PC-3 (cell line): Measurements from ENCODE around the gene FBRS. TPM values are rescaled to one million over a fixed set of nuclear protein-coding genes. Genes with fewer than 3 reads are reported as not detected.
A peak's percentile ranks its signal among the peaks of the same experiment; 100 is the strongest.

Source experiments
- ATAC-seq: fragments of 200-7000 bp; cut with Tn5 transposase; 2 replicates; pipeline ENCODE4 v1.9.1; 2020; ENCODE audit warnings: mild to moderate bottlenecking, moderate library complexity
- BruUV-seq: library from RNA; stranded (reverse); fragments of 400-500 nt; replicated peaks from 2 replicates; lab custom pipeline; 2021; lab: Mats Ljungman, UMichigan
- CTCF ChIA-PET: fragments of 300-600 bp; sonication (Branson Sonifier 250); formaldehyde crosslinking; loops from one replicate; lab custom pipeline; 2022; ENCODE audit warnings: antibody characterized with exemption; lab: Charles Lee
- POLR2A ChIA-PET: fragments of 300-600 bp; sonication (Branson Sonifier 250); formaldehyde crosslinking; loops from one replicate; lab custom pipeline; 2022; ENCODE audit warnings: antibody characterized with exemption; ENCODE audit not compliant: unreplicated experiment; lab: Charles Lee
- DNase-seq: peaks from one replicate; pipeline ENCODE4 v3.0.0-alpha.2; 2015
- H2AFZ ChIP-seq: fragments of 300-600 bp; sonication (generic); 2 replicates; pipeline ENCODE4 v1.6.0; 2016; ENCODE audit warnings: antibody characterized with exemption, low read length
- H3F3A ChIP-seq: fragments of 300-600 bp; sonication (generic); one replicate; pipeline ENCODE4 v1.6.0; 2017; ENCODE audit warnings: antibody characterized with exemption, low read length, control low read depth, mild to moderate bottlenecking; ENCODE audit not compliant: unreplicated experiment
- H3K27ac ChIP-seq: fragments of 300-600 bp; sonication (generic); 2 replicates; pipeline ENCODE4 v1.5.1; 2016; ENCODE audit warnings: mild to moderate bottlenecking, low read length
- H3K27me3 ChIP-seq: fragments of 300-600 bp; sonication (generic); 2 replicates; pipeline ENCODE4 v1.6.1; 2016; ENCODE audit warnings: low read length, mixed read lengths
- H3K36me3 ChIP-seq: fragments of 300-600 bp; sonication (generic); 2 replicates; pipeline ENCODE4 v1.6.1; 2016; ENCODE audit warnings: low read depth, mixed run types, low read length, mixed read lengths
- H3K4me1 ChIP-seq: fragments of 300-600 bp; sonication (generic); 2 replicates; pipeline ENCODE4 v1.5.1; 2016; ENCODE audit warnings: low read length; ENCODE audit not compliant: insufficient read depth
- H3K4me2 ChIP-seq: fragments of 300-600 bp; sonication (generic); 2 replicates; pipeline ENCODE4 v1.6.0; 2016; ENCODE audit warnings: low read length
- H3K4me3 ChIP-seq: fragments of 300-600 bp; sonication (generic); 2 replicates; pipeline ENCODE4 v1.5.1; 2016; ENCODE audit warnings: mild to moderate bottlenecking, low read length, mixed read lengths
- H3K79me2 ChIP-seq: fragments of 300-600 bp; sonication (generic); 2 replicates; pipeline ENCODE4 v1.6.1; 2017; ENCODE audit warnings: low read length, mixed read lengths
- H3K9ac ChIP-seq: fragments of 300-600 bp; sonication (generic); 2 replicates; pipeline ENCODE4 v1.6.0; 2016; ENCODE audit warnings: mild to moderate bottlenecking, low read length
- H3K9me2 ChIP-seq: fragments of 300-600 bp; sonication (generic); replicated peaks from 2 replicates; pipeline ENCODE4 v1.6.1; 2016; ENCODE audit warnings: mixed run types, low read length, mixed read lengths
- H3K9me3 ChIP-seq: fragments of 300-600 bp; sonication (generic); 2 replicates; pipeline ENCODE4 v1.6.1; 2016; ENCODE audit warnings: low read length, mixed read lengths
- H4K20me1 ChIP-seq: fragments of 300-600 bp; sonication (generic); 2 replicates; pipeline ENCODE4 v1.6.1; 2016; ENCODE audit warnings: low read length, mixed read lengths
- EZH2 ChIP-seq: fragments of 300-600 bp; sonication (generic); IDR thresholded peaks from one replicate; pipeline ENCODE4 v1.6.1; 2017; ENCODE audit warnings: antibody characterized with exemption, mild to moderate bottlenecking, low read length; ENCODE audit not compliant: unreplicated experiment
- EZH2phosphoT487 ChIP-seq: fragments of 300-600 bp; sonication (generic); IDR thresholded peaks from 2 replicates; pipeline ENCODE4 v1.6.1; 2018; ENCODE audit warnings: mild to moderate bottlenecking, antibody characterized with exemption, low read length, borderline replicate concordance
- intact Hi-C: fragments of 100-400 bp; cut with micrococcal nuclease; formaldehyde crosslinking; loops from 2 replicates; pipeline ENCODE4 v1.9.0; 2023
- total RNA-seq: library from RNA; depleted of rRNA; stranded (reverse); fragments of >200 nt; gene quantifications from 2 replicates; pipeline ENCODE4 v1.2.3, GENCODE V29; 2014
- TF ChIP-seq, protein P1 (sequence below): fragments of 300-600 bp; sonication (generic); conservative IDR thresholded peaks from 2 replicates; pipeline ENCODE4 v1.5.1; 2017; ENCODE audit warnings: antibody characterized with exemption, low read depth, mild to moderate bottlenecking, low read length

Gene FBRS
- total RNA-seq, 1 experiment from 2014 or later, result 22.2 TPM

DNA sequence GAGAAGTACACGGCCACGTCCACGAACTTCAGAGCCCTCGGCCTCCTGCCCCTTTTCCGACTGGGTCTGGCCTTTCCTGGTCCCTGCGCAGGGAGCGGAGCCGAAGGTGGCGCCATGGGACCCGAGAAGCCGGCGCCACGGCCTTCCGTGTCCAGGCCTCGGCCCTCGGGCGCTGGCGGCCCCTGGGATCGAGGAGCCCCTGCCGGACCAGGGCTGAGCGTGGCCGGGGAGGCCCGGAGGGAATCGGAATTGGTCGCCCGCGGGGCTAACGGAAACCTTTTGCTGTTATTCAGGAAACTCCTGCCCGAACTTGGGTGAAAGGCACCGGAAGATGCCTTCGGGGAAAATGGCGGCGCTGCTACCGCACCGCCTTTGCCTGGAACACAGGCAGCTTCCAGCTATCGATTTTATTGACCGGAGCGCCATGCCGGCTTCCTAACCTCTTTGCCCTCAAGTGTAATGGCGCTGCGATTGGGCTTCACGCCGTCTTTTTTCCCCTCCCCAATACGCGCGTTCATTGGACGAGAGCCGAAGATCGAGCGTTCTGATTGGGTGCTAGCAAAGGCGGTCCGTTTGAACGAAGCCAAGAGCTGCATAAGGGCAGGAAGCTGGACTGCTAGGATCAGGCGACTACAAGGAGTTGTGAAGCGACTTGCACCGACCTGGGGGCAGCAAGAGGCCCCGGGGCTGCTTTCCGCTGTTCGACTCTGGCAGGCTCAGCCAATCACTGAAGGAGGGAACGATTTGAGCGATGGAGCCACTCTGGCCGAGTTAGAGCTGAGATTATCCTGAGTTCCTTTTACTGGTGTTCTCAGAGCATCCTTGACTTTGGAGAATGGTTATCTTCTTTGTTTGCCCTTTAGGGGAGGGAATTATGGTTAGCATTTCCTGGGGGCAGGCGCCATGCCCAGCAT, 48.0 kb upstream of the FBRS start, which contains the start of gene ZNF689:
ZNF689 (minus strand) TSS at position 464 of the 914 bp plus-strand sequence; CDS start at position 116, 348 bp downstream.
- ATAC-seq (peak; percentile 80), DNase-seq (peak; percentile 95)
- Histone ChIP-seq H3K9ac (peak within 1 kb of the TSS; percentile 99), H3K9me2 (no peaks in the 10 kb centered on the region), H4K20me1 (no peaks in the 10 kb centered on the region), H3K36me3 (no peaks in the 10 kb centered on the region), H3F3A (no peaks in the 10 kb centered on the region), H3K4me1 (peaks cover 3% of the 10 kb centered on the region; the same call in 1 of the 2 replicates), H3K27me3 (no peaks in the 10 kb centered on the region), H3K27ac (peak within 1 kb of the TSS; percentile 68), H3K9me3 (no peaks in the 10 kb centered on the region), H2AFZ (peak within 1 kb of the TSS; percentile 97), H3K79me2 (peaks cover 18% of the 10 kb centered on the region), H3K4me3 (peak within 1 kb of the TSS; percentile 93), H3K4me2 (peak within 1 kb of the TSS; percentile 98)
- ChIA-PET CTCF (interaction anchor here (0.5 to 0.6 kb wide), 2 partner anchors 20 to 76 kb away, joined by 5 to 7 read pairs; no protein-coding TSS in a partner anchor), POLR2A (interaction anchor here (0.6 to 1.0 kb wide), 3 partner anchors 52 to 430 kb away, joined by 3 to 11 read pairs (median 7); no protein-coding TSS in a partner anchor)
- intact Hi-C loops, result loop anchor here (2.0 kb wide), 1 partner anchor 19 kb away; no protein-coding TSS in a partner anchor
- BruUV-seq, result TSS peak; percentile 57
- no peak for TF ChIP-seq EZH2
- TF ChIP-seq EZH2phosphoT487, result no peak
- TF ChIP-seq, protein P1, sequence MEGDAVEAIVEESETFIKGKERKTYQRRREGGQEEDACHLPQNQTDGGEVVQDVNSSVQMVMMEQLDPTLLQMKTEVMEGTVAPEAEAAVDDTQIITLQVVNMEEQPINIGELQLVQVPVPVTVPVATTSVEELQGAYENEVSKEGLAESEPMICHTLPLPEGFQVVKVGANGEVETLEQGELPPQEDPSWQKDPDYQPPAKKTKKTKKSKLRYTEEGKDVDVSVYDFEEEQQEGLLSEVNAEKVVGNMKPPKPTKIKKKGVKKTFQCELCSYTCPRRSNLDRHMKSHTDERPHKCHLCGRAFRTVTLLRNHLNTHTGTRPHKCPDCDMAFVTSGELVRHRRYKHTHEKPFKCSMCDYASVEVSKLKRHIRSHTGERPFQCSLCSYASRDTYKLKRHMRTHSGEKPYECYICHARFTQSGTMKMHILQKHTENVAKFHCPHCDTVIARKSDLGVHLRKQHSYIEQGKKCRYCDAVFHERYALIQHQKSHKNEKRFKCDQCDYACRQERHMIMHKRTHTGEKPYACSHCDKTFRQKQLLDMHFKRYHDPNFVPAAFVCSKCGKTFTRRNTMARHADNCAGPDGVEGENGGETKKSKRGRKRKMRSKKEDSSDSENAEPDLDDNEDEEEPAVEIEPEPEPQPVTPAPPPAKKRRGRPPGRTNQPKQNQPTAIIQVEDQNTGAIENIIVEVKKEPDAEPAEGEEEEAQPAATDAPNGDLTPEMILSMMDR, result 0 out of 2 replicates have a peak, but pooled peaks have one; percentile 9

DNA sequence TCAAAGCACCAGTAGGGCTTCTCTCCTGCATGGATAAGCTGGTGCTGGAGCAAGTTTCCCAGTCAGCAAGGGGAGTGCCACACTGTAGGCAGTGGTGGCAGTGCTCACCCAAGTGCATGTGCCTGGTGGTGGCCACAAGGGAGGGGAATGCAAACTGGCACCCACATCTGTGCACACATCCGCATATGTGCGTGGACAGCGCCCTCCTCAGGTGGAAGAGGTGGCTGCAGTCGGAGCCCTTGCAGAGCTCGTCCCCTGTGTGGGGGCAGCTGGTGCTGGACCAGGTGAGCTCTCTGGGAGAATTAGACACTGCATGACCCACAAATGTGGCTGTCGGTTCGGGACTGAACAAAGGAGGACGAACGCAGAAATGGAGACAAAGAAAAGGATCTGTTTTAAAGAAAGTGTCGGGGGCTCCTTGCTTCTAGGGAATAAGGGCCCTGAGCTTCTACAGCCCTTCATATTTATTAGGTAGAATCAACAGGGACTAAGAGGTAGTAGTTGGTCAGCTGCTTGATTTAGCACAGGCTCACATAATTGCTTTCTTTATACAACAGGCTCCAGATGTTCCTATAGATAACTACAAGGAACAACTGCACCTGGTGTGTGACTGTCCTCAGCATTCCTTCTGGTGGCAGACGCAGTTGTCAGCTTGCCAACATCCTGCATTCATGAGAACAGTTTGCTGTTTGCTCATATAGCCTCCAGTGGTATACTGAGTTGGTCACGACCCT, 42.7 kb upstream of the FBRS start:
- Histone ChIP-seq H3K79me2 (no peaks in the 10 kb centered on the region), H3K4me3 (no peak overlapping the region), H4K20me1 (no peaks in the 10 kb centered on the region), H3K9ac (no peak overlapping the region), H3K4me1 (no peaks in the 10 kb centered on the region), H3F3A (no peaks in the 10 kb centered on the region), H3K36me3 (no peaks in the 10 kb centered on the region; the same call in 1 of the 2 replicates), H3K27ac (no peak overlapping the region), H3K9me3 (no peaks in the 10 kb centered on the region), H3K4me2 (no peak overlapping the region), H3K9me2 (no peaks in the 10 kb centered on the region), H2AFZ (no peak overlapping the region), H3K27me3 (no peaks in the 10 kb centered on the region)
- intact Hi-C loops, result no loop called here
- DNase-seq (peak; percentile 50), ATAC-seq (no peak)
- TF ChIP-seq, protein P1, result peak; percentile 59
- no peak for TF ChIP-seq EZH2phosphoT487
- no TSS peak for BruUV-seq
- ChIA-PET POLR2A (no interaction called here), CTCF (interaction anchor here (0.5 to 0.6 kb wide), 3 partner anchors 16 to 88 kb away, joined by 3 to 4 read pairs (median 3); no protein-coding TSS in a partner anchor)
